H1 (cell line): ENCODE measurements around the gene UBE2I. TPM values are rescaled to one million over a fixed set of nuclear protein-coding genes. Genes with fewer than 3 reads are reported as not detected.

ENCODE experiments used
- BACH1 ChIP-seq: IDR thresholded peaks from 2 replicates; pipeline ENCODE4 v1.6.1; 2012; ENCODE audit warnings: low read length, improper control_type of control experiment
- NANOG ChIP-seq: IDR thresholded peaks from 2 replicates; pipeline ENCODE4 v1.6.1; 2011; ENCODE audit warnings: low read length, low read depth, mild to moderate bottlenecking, inconsistent platforms; ENCODE audit not compliant: insufficient read depth, poor library complexity, severe bottlenecking
- polyA plus RNA-seq, 7 experiments: library from polyadenylated mRNA; depleted of rRNA in 3 of 7; stranded (reverse) in 5 of 7; unstranded in 2 of 7; fragments of >200 nt in 5 of 7; fragments of 200-250 nt in 2 of 7; gene quantifications; 1 replicate in 5 of 7; 2 replicates in 1 of 7; 4 replicates in 1 of 7; pipeline versions ENCODE4 v1.2.1 to v1.2.3, GENCODE V29; 2011 to 2013; ENCODE audit warnings: missing spikeins in 2 of 7, mixed read lengths in 2 of 7
- total RNA-seq: library from RNA; stranded (reverse); fragmentation: NEBNext Ultra II Directional; extraction: Animal tissue kit (Norgen Biotek cat#: 25700); gene quantifications from 2 replicates; pipeline ENCODE4 v1.2.1, GENCODE V29; 2021

The UBE2I gene
- total and polyA plus RNA-seq, 2 of the 8 experiments (the other 6 are each of a cell fraction or from before 2014, with no cell fraction given) = 148 to 268 TPM

- TF ChIP-seq NANOG (no peak), BACH1 (no peak)
Measured at GRCh38 chr16:1343428-1344242, 34.2 kb downstream of the UBE2I start (continued).
